SK-N-SH treated with all-trans-retinoic acid at 6 μM for 48 hours (cell line): ENCODE measurements around the gene EIF4E.

Experiments used
- ATAC-seq: fragments of 200-7000 bp; cut with Tn5 transposase; 3 replicates; pipeline ENCODE4 v1.9.1; 2020; ENCODE audit warnings: mild to moderate bottlenecking, moderate library complexity
- ARNTL ChIP-seq: fragments of 450-650 bp; formaldehyde crosslinking; IDR thresholded peaks from 2 replicates; pipeline ENCODE4 v1.5.0; 2020; ENCODE audit warnings: low read depth, mild to moderate bottlenecking, moderate library complexity, borderline replicate concordance
- BACH2 ChIP-seq: fragments of 250-450 bp; sonication (Bioruptor Pico); IDR thresholded peaks from 2 replicates; pipeline ENCODE4 v1.9.0; 2021; ENCODE audit warnings: mild to moderate bottlenecking, borderline replicate concordance
- CSDC2 ChIP-seq: fragments of 250-450 bp; sonication (Bioruptor Pico); IDR thresholded peaks from 2 replicates; pipeline ENCODE4 v1.5.0; 2020; ENCODE audit warnings: mild to moderate bottlenecking, moderate library complexity
- CSRNP3 ChIP-seq: fragments of 250-450 bp; sonication (Bioruptor Pico); IDR thresholded peaks from 2 replicates; pipeline ENCODE4 v1.5.1; 2021; ENCODE audit warnings: mild to moderate bottlenecking, moderate library complexity
- ESRRG ChIP-seq: fragments of 250-450 bp; sonication (Bioruptor Pico); IDR thresholded peaks from 2 replicates; pipeline ENCODE4 v1.6.1; 2021; ENCODE audit warnings: mild to moderate bottlenecking
- GLIS3 ChIP-seq: fragments of 250-450 bp; sonication (Bioruptor Pico); IDR thresholded peaks from 2 replicates; pipeline ENCODE4 v1.5.0; 2020; ENCODE audit warnings: mild to moderate bottlenecking, moderate library complexity
- ISL1 ChIP-seq: fragments of 250-450 bp; sonication (Bioruptor Pico); IDR thresholded peaks from 2 replicates; pipeline ENCODE4 v2.1.2; 2022; ENCODE audit warnings: mild to moderate bottlenecking, moderate library complexity
- OSR1 ChIP-seq: fragments of 250-450 bp; sonication (Bioruptor Pico); IDR thresholded peaks from 2 replicates; pipeline ENCODE4 v1.8.0; 2022; ENCODE audit warnings: moderate library complexity, mild to moderate bottlenecking, inconsistent platforms
- PATZ1 ChIP-seq: fragments of 250-450 bp; sonication (Bioruptor Pico); IDR thresholded peaks from 2 replicates; pipeline ENCODE4 v1.8.0; 2020; ENCODE audit warnings: mild to moderate bottlenecking, moderate library complexity, borderline replicate concordance
- POU6F1 ChIP-seq: fragments of 250-450 bp; sonication (Bioruptor Pico); IDR thresholded peaks from 2 replicates; pipeline ENCODE4 v1.8.0; 2021; ENCODE audit warnings: low read depth, mild to moderate bottlenecking, moderate library complexity, borderline replicate concordance
- PPARA ChIP-seq: fragments of 250-450 bp; sonication (Bioruptor Pico); IDR thresholded peaks from 2 replicates; pipeline ENCODE4 v1.5.0; 2020; ENCODE audit warnings: mild to moderate bottlenecking, borderline replicate concordance
- RARB ChIP-seq: fragments of 250-450 bp; sonication (Bioruptor Pico); IDR thresholded peaks from 2 replicates; pipeline ENCODE4 v1.8.0; 2021; ENCODE audit warnings: mild to moderate bottlenecking, moderate library complexity
- SNAI2 ChIP-seq: fragments of 250-450 bp; sonication (Bioruptor Pico); IDR thresholded peaks from 2 replicates; pipeline ENCODE4 v1.5.0; 2020; ENCODE audit warnings: mild to moderate bottlenecking, moderate library complexity
- TCF4 ChIP-seq: fragments of 250-450 bp; sonication (Bioruptor Pico); IDR thresholded peaks from 2 replicates; pipeline ENCODE4 v1.8.0; 2021; ENCODE audit warnings: mild to moderate bottlenecking, moderate library complexity, borderline replicate concordance
- TOX ChIP-seq: fragments of 250-450 bp; sonication (Bioruptor Pico); IDR thresholded peaks from 2 replicates; pipeline ENCODE4 v1.8.0; 2021; ENCODE audit warnings: mild to moderate bottlenecking, moderate library complexity, borderline replicate concordance
- TSHZ2 ChIP-seq: fragments of 250-450 bp; sonication (Bioruptor Pico); IDR thresholded peaks from 2 replicates; pipeline ENCODE4 v1.5.0; 2020; ENCODE audit warnings: mild to moderate bottlenecking, moderate library complexity
- ZC3H10 ChIP-seq: fragments of 250-450 bp; sonication (Bioruptor Pico); IDR thresholded peaks from 2 replicates; pipeline ENCODE4 v1.5.1; 2021; ENCODE audit warnings: mild to moderate bottlenecking, moderate library complexity
- ZFP3 ChIP-seq: fragments of 250-450 bp; sonication (Bioruptor Pico); IDR thresholded peaks from 2 replicates; pipeline ENCODE4 v1.5.0; 2020; ENCODE audit warnings: mild to moderate bottlenecking, moderate library complexity
- ZFP30 ChIP-seq: fragments of 450-650 bp; formaldehyde crosslinking; IDR thresholded peaks from 2 replicates; pipeline ENCODE4 v1.5.0; 2022; ENCODE audit warnings: mild to moderate bottlenecking, moderate library complexity
- ZNF565 ChIP-seq: fragments of 450-650 bp; formaldehyde crosslinking; conservative IDR thresholded peaks from 2 replicates; pipeline ENCODE4 v1.5.0; 2020; ENCODE audit warnings: low read depth, mild to moderate bottlenecking, moderate library complexity
- ZNF70 ChIP-seq: fragments of 450-650 bp; formaldehyde crosslinking; IDR thresholded peaks from 2 replicates; pipeline ENCODE4 v1.5.0; 2020; ENCODE audit warnings: mild to moderate bottlenecking, moderate library complexity
- ZNF8 ChIP-seq: fragments of 450-650 bp; formaldehyde crosslinking; IDR thresholded peaks from 2 replicates; pipeline ENCODE4 v1.5.0; 2020; ENCODE audit warnings: mild to moderate bottlenecking, moderate library complexity

EIF4E gene

DNA sequence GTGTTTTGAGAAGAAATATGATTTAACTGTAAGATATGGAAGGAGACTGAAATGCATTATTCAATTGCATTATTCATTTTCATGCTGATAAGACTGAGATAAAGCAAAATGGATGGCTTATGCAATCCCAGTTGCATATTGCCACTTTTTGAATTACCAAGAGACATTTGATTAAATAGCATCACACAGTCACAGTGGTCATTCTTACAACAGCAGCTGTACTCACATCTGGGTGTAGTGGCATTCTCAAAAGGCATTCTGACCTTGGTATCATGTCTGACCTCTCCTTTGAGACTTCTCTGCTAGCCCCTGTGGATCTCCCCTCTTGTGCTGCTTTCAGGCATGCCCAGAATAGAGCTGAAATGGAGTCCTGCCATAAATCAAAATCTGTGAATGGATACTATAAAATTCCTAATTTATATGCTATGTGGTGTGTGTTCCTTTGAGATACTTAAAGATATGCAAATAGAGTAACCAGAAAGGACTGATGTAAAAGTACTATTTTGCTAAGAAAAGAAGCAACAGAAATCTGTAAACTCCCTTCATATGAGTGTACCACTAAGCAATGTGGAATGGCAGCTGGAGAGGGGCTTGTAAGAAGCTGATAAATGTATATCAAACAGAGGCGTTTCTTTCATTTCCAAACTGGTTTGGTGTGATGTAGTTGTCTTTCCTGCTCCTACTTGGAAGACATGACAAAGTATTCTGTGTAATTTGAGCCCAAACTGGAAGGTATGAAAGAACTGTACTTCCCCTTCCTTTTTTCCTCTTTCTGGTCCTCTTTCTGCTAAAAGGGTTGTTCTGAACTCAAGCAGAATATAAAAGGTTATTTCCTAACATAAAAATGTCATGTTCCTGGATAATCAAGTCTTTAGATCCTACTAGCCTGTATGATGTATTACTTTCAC is 41.2 kb upstream of the EIF4E start:
- peak; percentile 50 for TF ChIP-seq ISL1 (CRISPR knock-in tag)
- peak; percentile 22; the same call in 1 of the 2 replicates for TF ChIP-seq TCF4 (CRISPR knock-in tag)
- TF ChIP-seq ZFP30, result no peak
- ATAC-seq, result no peak

GRCh38 chr4:98967786-98968329 is 38.9 kb upstream of the EIF4E start:
- TF ChIP-seq ISL1 (CRISPR knock-in tag), result no peak
- no peak for TF ChIP-seq CSDC2 (CRISPR knock-in tag)
- no peak for TF ChIP-seq ARNTL (CRISPR knock-in tag)
- TF ChIP-seq ZNF565 (CRISPR knock-in tag), result no peak
- TF ChIP-seq ZNF8 (CRISPR knock-in tag), result no peak
- TF ChIP-seq ZFP3 (CRISPR knock-in tag), result no peak
- TF ChIP-seq ZNF70 (CRISPR knock-in tag), result no peak
- TF ChIP-seq OSR1 (CRISPR knock-in tag), result no peak
- no peak for TF ChIP-seq TOX (CRISPR knock-in tag)
- no peak for TF ChIP-seq ZC3H10 (CRISPR knock-in tag)
- TF ChIP-seq ESRRG, result no peak
- TF ChIP-seq TCF4 (CRISPR knock-in tag), result no peak
- no peak for TF ChIP-seq TSHZ2 (CRISPR knock-in tag)
- TF ChIP-seq SNAI2 (CRISPR knock-in tag), result no peak
- no peak for TF ChIP-seq CSRNP3 (CRISPR knock-in tag)
- TF ChIP-seq POU6F1 (CRISPR knock-in tag), result no peak
- no peak for TF ChIP-seq PPARA (CRISPR knock-in tag)
- no peak for TF ChIP-seq RARB (CRISPR knock-in tag)
- no peak for TF ChIP-seq GLIS3
- no peak for ATAC-seq

GRCh38 chr4:98966926-98967325 is 38.0 kb upstream of the EIF4E start:
- TF ChIP-seq ZNF8 (CRISPR knock-in tag) (no peak), TCF4 (CRISPR knock-in tag) (no peak), ZNF565 (CRISPR knock-in tag) (no peak), ARNTL (CRISPR knock-in tag) (no peak), CSDC2 (CRISPR knock-in tag) (no peak), OSR1 (CRISPR knock-in tag) (no peak), BACH2 (no peak), CSRNP3 (CRISPR knock-in tag) (no peak), ESRRG (no peak), ISL1 (CRISPR knock-in tag) (no peak), RARB (CRISPR knock-in tag) (no peak), GLIS3 (no peak), POU6F1 (CRISPR knock-in tag) (no peak), PATZ1 (CRISPR knock-in tag) (no peak)
- ATAC-seq, result no peak
